Lower leg skin (tissue), 4 donors: ENCODE results near the gene LIN9. TPM values are rescaled to one million over a fixed set of nuclear protein-coding genes. Genes with fewer than 3 reads are reported as not detected.

ENCODE experiments used
- DNase-seq, 2 donors: peaks; one replicate each; pipeline ENCODE4 v3.0.0-alpha.2; 2019; ENCODE audit warnings: low spot score in 2 of 2
- H3K4me3 ChIP-seq: fragments of 200-600 bp; sonication (generic); 2 replicates; pipeline ENCODE4 v1.5.1; 2017; ENCODE audit warnings: mild to moderate bottlenecking, low read depth; ENCODE audit not compliant: poor library complexity, severe bottlenecking
- POLR2A ChIP-seq, 2 donors: fragments of 450-650 bp; IDR thresholded peaks; one replicate each; pipeline ENCODE4 v1.6.1; 2016 to 2017; ENCODE audit warnings: antibody characterized with exemption in 2 of 2, mild to moderate bottlenecking in 1 of 2, moderate library complexity in 1 of 2
- WGBS, 2 donors: methylation state at CpG; one replicate each; pipeline ENCODE4 v1.1.5; 2018; 5-methylcytosine and 5-hydroxymethylcytosine counted together
- intact Hi-C: fragments of 100-400 bp; cut with DNase I; formaldehyde crosslinking; loops from one replicate; pipeline ENCODE4 v1.15.0; 2023; ENCODE audit warnings: low total_unique reads
- total RNA-seq, 4 donors: library from RNA; depleted of rRNA; stranded (reverse); fragments of >200 nt; gene quantifications; one replicate each; pipeline ENCODE4 v1.1.0, GENCODE V29; 2016
- TF ChIP-seq, protein P1 (sequence below), 3 donors: fragments of 450-650 bp; IDR thresholded peaks; one replicate each; pipeline ENCODE4 v1.5.1; 2016; ENCODE audit warnings: antibody characterized with exemption in 3 of 3, mild to moderate bottlenecking in 3 of 3, moderate library complexity in 2 of 3

The LIN9 gene
- total RNA-seq, 4 donors from 2014 or later = 3.8 to 5.7 (median 4.9) TPM

DNA sequence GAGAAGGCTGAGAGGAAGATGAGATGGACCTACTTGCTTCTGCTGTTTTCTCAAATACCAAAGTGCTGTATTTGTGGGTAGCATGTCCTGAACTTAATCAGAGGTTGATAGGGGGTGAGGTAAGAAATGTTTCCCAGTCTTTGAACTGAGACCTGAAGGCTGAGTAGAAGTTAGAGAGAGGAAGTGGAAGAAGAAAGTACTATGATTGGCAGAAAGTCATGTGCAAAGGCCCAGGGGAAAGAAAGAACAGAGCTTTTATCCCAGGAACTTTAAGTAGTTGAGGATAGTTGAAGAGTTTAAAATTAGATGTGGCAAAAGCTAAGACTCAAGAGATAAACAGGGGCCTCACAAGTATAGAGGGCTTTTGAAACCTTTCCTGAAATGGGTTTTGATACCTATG lies 15.5 kb upstream of the LIN9 start:
- TF ChIP-seq, protein P1, sequence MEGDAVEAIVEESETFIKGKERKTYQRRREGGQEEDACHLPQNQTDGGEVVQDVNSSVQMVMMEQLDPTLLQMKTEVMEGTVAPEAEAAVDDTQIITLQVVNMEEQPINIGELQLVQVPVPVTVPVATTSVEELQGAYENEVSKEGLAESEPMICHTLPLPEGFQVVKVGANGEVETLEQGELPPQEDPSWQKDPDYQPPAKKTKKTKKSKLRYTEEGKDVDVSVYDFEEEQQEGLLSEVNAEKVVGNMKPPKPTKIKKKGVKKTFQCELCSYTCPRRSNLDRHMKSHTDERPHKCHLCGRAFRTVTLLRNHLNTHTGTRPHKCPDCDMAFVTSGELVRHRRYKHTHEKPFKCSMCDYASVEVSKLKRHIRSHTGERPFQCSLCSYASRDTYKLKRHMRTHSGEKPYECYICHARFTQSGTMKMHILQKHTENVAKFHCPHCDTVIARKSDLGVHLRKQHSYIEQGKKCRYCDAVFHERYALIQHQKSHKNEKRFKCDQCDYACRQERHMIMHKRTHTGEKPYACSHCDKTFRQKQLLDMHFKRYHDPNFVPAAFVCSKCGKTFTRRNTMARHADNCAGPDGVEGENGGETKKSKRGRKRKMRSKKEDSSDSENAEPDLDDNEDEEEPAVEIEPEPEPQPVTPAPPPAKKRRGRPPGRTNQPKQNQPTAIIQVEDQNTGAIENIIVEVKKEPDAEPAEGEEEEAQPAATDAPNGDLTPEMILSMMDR (IDR thresholded peaks at IDR 0.05) = no peak
- no peak for TF ChIP-seq POLR2A (IDR thresholded peaks at IDR 0.05)
- H3K4me3 ChIP-seq = no peak overlapping the region
- no peak for DNase-seq
- intact Hi-C loops = no loop called here

DNA sequence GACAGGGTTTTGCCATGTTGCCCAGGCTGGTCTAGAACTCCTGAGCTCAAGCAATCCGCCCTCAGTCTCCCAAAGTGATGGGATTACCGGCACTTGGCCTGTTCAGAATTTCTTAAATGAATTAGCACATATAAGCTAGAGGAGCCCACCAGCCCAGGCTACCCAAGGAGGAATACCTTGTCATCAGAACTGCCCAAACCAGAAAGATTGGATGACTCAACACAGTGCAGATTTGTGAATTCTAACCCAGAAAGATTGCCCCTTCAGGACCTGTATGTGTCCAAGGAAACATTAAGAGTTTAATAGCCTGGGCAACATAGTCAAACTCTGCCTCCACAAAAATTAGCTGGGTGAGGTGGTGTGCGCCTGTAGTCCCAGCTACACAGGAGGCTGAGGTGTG lies 14.0 kb upstream of the LIN9 start:
- no peak overlapping the region for H3K4me3 ChIP-seq
- intact Hi-C loops = no loop called here
- no peak for DNase-seq
- TF ChIP-seq POLR2A (IDR thresholded peaks at IDR 0.05) = no peak
- TF ChIP-seq, protein P1 (IDR thresholded peaks at IDR 0.05) = no peak
- 91% methylated on average over 3 of the region's 3 CpGs for WGBS, 2 donors

DNA sequence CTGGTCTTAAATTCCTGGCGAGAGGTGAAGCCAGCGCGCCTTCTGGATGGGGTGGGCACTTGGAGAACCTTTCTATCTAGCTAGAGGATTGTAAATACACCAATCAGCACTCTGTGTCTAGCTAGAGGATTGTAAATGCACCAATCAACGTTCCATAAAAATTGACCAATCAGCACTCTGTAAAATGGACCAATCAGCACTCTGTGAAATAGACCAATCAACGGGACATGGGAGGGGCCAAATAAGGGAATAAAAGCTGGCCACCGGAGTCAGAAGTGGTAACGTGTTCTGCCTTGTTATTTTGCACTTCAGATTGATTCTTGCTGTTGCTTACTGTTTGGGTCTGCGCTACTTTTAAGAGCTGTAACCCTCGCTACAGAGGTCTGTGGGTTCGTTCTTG lies 12.0 kb upstream of the LIN9 start:
- WGBS, 2 donors = 91 to 93% methylated on average over 10 of the region's 10 CpGs
- TF ChIP-seq, protein P1 (IDR thresholded peaks at IDR 0.05) = no peak
- TF ChIP-seq POLR2A (IDR thresholded peaks at IDR 0.05) = no peak

DNA sequence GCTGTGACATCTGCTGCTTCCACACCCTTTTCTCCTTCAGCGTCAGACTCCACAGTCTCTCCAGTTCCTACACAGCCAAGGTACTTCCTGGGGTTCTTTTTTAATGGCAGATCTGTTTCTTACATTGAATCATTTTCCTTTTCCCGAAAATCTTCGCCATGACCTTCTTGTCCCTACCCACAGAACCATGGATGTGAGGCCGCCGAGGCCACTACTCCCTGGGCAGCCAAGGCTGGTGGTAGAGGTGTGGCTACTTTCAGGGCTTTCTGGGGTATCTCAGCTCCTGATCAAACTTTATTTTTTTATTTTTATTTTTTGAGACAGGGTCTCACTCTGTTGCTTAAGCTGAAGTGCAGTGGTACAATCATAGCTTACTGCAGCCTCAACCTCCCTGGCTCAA lies 9.5 kb upstream of the LIN9 start:
- intact Hi-C loops = no loop called here
- DNase-seq = no peak
- TF ChIP-seq, protein P1 (IDR thresholded peaks at IDR 0.05) = no peak
- no peak for TF ChIP-seq POLR2A (IDR thresholded peaks at IDR 0.05)
- WGBS, 2 donors = 93 to 96% methylated on average over 5 of the region's 5 CpGs
- no peak overlapping the region for H3K4me3 ChIP-seq

More for the DNA sequence above, 12.0 kb upstream of the LIN9 start:
- intact Hi-C loops = no loop called here
- DNase-seq = no peak
- H3K4me3 ChIP-seq = no peak overlapping the region

DNA sequence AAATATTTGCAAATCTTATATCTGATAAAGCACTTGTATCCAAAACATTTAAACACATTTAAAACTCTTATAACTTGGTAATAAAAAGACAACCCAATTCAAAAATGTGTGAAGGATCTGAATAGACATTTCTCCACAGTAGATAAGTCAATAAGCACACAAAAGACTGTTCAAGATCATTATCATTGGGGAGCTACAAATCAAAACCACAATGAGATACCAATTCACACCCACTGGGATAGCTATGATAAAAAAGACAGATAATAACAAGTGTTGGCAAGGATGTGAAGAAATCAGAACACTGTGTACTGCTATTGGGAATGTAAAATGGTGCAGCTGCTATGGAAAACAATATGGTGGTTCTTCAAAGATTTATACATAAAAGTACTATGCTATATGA lies 5.1 kb upstream of the LIN9 start:
- no peak for DNase-seq
- intact Hi-C loops = no loop called here
- TF ChIP-seq, protein P1 (IDR thresholded peaks at IDR 0.05) = no peak
- TF ChIP-seq POLR2A (IDR thresholded peaks at IDR 0.05) = no peak
- H3K4me3 ChIP-seq = no peak overlapping the region

DNA sequence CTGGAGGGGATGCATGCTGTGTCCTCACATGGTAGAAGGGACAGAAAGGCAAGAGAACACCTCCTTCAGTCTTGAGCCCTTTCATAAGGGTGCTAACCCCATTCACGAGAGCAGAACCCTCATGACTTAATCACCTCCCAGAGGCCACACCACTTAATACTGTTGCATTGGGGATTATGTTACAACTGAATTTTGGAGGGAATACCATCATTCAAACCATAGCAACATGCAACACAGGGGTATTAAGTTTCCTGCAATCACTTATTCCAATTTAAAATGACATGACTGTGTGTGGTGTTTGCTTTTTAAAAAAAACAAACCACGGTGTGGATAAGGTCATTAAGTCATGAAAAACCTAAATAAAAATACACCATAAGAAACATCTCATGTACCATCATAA lies 3.1 kb upstream of the LIN9 start:
- intact Hi-C loops = no loop called here
- H3K4me3 ChIP-seq = no peak overlapping the region
- no peak for DNase-seq
- 87 to 94% methylated on average over 2 of the region's 2 CpGs for WGBS, 2 donors
- TF ChIP-seq POLR2A (IDR thresholded peaks at IDR 0.05) = no peak
